HG03521 (cell line): ENCODE results near the gene ANKRD35.
A peak's percentile ranks its signal among the peaks of the same experiment; 100 is the strongest.
"Not testable (repeated sequence)": the region's sequence is repeated elsewhere in the genome, so short reads cannot be mapped to it uniquely, and the experiment has no call there.

Source experiments
- ATAC-seq: cut with Tn5 transposase; IDR thresholded peaks from one replicate; pipeline ENCODE4 v1.9.1; 2021; ENCODE audit warnings: mild to moderate bottlenecking, moderate library complexity; ENCODE audit not compliant: unreplicated experiment

ANKRD35 gene

DNA sequence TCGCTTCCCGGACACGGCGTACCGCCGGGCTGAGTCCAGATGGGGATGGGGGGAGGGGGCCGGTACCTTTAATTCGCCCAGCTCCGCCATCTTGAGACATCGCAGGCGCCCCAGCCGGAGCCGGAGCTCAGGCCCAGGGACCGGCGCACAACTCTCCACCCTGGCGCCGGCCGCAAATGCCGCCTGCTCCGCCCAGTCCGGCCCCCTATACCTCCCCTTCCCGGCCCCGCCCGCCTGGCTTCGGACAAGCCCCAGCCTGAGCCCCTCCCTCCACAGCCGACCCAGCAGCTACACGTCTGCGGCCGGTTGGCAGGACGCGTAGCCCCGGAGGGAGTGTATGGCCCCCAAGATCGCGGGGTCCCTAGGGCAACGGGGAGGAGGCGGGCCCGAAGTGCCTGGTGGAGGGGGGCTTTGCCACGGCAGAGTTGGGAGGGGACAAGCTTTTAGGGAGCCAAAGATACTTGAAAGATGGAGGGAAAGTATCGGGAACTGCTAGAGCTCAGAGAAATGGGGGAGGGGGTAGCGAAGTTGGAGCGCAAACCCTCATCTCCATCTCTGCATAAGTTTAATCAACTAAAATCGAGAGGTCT is 26.7 kb downstream of the ANKRD35 start, which contains the start of gene PIAS3:
Gene PIAS3 (minus strand): TSS at position 181 of the 590 bp plus-strand sequence. CDS start 91 bp downstream, at position 90.
- peak; percentile 89 for ATAC-seq

DNA sequence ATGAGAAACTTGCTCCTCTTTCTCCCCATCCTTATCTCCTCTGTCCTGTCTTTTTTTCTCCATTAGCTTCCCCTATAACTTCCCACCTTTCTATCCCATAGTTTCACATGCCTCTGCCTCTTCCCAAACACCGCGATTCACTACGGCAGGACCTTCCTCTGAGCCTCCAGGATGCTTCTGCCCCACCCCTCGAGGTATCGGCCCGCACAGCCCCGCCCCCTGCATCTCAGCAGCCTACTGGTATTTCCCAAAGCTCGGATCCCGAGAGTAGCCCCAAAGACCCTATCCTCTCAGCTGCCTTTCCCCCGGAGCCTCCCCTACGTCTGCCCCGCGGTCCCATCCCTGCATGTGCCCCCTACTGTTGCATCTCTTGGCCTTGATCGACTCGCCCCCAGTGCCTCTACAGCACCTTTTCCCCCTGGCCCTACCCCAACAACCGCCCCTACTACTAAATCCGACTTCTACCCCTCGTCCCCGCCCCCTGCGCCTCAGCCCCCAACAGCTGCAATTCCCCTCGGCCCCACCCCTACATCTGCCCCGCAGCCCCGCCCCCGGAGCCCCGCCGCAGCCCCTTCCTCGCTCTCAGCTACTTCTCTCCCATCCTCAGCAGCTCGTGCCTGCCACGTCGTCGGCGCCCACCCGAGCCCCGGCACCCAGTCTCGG is 27.3 kb downstream of the ANKRD35 start:
- no peak for ATAC-seq

DNA sequence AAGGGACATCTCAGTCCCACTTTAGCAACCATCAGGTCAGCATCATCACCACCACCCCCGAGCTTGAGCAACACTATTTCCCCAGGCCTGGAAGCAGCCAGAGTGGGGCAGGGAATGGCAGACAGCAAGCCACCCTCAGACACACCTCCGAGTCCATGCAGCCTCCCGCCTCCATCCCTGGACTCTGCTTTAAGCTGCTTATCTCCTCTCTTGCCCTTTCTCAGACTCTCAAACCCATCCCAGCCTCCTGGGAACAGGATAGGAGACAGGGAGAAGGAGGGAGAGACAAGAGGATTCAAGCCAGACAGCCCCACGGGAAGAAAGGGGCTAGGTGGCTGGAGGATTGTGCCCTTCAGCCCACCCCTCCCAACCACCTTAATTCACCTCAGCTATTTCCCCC is 28.5 kb downstream of the ANKRD35 start:
- no peak for ATAC-seq

DNA sequence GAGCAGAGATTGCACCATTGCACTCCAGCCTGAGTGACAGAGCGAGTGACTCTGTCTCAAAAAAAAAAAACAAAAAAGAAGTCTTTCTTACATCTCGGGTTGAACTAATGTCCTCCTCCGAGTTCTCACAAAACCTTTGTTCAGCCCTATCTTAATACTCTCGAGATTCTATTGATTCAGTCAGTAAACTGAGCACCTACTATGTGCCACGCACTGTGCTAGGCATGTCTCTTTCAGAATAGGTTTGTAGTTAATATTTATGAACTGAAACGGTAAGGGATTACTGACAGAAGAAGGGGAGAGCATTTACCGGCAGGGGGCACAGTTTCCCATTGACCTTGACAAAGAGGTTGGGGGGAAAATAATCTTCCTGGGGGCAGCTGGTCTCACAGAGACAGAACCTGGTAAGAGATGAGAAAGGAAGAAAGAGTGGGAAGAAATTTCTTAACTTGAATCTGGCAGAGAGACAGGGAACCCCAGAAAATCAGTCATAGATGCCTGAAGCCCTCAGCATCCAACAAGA is 30.2 kb downstream of the ANKRD35 start:
- ATAC-seq, result no peak

DNA sequence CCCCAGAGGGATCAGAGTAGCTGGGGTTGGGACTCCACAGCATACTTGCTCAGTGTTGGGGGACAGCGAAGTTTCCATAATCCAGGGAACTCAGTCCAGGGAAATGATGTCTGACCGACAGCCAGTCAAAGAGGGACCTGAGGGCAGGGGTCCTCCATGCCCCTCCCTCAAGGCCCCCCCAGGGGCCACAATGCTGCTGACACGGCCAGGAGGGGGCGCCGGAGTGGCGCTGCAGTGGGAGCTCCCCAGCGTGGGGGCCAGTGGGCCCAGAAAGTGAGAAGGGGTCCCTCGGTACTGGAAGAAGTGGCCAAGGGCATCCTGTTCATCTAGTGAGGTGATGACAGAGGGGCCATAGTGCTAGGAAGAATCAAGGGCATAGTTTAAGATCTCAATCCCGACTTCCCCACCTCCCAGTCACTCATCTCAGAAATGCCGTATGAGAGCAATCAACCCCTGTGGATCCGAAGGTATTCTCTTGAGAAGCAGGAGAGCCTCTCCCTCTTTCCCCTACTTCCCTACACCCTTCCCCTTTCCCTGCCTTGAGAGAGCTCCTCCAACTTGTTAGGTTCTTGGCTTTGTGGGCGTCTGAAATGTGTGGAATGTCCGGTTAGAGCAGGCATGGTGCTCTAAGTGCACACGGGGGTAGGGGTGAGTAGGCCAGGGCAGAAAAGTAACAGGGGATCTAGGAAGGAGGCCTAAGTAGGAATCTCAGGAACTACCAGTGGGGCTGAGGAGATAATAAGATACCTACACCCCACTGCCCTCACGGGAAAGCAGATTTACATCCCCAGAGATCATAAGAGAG is 36.1 kb downstream of the ANKRD35 start:
- ATAC-seq, result no peak

DNA sequence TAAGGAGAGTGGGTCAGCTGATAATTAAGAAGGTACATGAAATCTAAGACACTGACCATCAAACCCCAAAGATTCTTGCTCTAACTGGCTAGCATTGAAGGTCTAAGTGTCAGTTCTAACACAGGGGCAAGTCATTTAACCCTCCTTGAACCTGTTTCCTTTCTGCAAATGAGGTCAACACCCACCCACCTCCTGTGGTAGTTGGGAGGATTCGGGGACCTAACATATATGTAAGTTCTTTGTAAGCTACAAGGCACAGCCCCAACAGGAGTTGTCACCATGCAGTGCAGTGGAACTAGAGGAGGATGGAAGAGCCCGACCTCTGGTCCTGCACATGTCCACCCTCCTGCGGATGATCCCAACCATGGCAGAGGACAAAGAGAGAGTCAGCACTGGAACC is 37.8 kb downstream of the ANKRD35 start:
- ATAC-seq, result no peak

DNA sequence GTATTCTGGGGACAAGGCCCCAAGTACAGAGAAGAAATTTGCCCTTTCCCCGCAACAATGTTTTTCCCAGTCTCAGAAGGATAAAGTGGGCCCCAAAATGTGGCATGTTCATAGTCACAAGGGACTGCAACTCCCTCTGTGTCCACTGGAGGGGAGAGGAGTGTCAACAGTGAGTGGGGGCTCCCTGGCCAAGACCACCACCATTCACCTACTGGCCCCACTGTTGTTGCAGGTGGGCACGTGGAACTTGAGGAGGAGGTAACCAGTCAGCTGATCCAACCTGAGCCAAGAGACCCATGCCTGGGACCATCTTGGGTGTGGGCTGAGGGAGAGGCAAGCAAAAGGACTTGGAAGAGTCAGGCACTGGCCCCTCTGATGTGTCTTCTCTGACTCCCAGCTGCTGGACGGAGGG is 39.5 kb downstream of the ANKRD35 start:
- no peak for ATAC-seq

DNA sequence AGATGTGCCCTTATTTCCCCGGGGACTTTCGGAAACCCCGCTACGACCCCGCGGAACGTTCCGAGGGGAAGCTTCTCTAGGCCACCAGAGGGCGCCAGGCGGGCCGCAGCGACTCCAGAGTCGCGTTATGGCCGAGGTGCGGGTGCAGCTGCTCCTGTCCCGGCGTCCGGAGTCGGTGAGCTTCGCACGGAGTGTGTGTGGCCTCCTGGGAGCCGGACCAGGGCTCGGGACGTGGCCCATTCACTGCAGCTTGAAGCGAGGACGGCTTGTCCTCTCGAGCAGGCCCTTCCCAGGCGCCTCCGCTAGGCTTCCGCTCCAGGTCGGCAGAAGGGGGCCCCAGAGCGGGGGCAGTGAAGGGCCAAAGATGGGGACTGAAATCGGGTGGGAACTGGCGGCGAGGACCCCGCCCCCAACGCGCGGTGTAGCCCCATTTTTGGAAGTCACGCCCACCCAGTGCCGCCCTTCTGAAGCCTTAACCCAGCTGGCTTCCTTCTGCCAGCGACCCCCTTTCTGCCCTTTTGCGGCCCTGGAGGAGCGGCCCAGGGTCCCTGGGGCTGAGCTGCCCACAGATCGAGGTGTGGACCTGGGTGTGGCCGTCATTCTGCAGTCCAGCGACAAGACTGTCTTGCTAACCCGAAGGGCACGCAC is 40.0 kb downstream of the ANKRD35 start, which contains the start of gene NUDT17:
Gene NUDT17 (plus strand): TSS at position 117 of the 648 bp plus-strand sequence. CDS start 11 bp downstream, at position 128.
- ATAC-seq, result peak; percentile 45

DNA sequence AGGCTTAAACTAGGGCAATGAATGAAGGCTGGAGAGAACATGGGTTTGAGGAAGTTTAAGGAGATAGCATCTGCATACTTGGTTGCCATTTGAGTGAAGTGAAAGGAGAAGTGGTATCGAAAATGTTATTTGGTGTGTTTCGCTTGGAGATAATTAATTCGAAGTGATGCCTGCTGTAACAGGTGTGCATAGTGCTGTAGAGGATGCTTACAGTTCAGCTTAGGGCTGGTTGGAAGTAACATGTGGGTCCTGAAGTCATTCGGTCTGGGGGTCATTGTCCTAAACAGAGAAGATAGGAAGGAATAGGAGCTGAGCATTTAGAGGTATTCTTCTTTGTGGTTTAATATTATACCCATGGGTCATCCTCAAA is 40.5 kb downstream of the ANKRD35 start:
- ATAC-seq, result peak; percentile 75

DNA sequence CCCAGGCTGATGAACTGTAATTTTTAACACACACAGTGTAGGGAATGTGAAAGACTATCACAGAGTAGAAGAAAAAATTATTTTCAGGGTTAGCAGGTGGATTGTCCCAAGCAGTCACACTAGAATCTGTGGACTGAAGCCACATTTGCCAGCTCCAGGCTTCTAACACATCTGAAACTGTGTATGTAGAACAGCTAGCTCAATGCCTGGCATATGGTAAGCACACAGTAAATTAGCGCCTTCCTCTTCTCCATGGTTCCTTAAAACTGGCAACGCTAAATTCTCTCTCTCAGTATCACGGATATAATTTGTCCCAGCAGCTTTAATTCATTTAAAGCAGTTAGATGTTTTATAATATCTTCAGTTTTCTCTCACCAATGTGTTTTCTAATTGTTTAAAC is 42.6 kb downstream of the ANKRD35 start:
- no peak for ATAC-seq

DNA sequence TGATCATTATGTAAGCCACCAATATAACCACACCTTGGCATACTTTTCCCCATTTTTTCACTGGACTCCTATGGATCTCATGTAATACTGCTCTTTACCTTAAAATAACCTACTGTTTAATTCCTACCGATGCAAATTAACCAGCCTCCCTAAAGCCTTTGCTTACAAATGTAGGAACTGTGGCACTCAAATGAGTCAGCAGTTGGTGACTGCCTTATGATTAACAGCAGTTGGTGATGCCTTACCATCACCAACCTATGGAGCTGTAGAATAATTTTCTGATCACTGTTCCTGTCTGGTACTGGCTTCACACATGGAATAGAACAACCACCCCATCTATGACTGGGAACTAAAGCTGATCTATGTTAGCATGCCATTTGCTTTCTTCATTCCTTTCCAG is 48.0 kb downstream of the ANKRD35 start:
- ATAC-seq, result no peak

DNA sequence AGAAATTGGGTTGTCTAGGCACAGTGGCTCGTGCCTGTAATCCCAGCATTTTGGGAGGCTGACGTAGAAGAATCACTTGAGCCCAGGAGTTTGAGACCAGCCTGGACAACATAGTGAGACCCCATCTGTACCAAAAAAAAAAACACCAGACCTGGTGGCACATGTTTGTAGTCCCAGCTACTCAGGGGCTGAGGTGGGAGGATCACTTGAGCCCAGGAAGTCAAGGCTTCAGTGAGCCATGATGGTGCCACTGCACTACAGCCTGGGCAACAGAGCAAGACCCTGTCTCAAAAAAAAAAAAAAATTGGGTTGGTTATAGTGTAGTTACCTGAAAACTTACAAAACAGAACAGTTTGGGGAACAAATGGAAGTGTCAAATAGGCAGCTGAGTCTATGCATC is 54.9 kb downstream of the ANKRD35 start:
- not testable (repeated sequence) for ATAC-seq

DNA sequence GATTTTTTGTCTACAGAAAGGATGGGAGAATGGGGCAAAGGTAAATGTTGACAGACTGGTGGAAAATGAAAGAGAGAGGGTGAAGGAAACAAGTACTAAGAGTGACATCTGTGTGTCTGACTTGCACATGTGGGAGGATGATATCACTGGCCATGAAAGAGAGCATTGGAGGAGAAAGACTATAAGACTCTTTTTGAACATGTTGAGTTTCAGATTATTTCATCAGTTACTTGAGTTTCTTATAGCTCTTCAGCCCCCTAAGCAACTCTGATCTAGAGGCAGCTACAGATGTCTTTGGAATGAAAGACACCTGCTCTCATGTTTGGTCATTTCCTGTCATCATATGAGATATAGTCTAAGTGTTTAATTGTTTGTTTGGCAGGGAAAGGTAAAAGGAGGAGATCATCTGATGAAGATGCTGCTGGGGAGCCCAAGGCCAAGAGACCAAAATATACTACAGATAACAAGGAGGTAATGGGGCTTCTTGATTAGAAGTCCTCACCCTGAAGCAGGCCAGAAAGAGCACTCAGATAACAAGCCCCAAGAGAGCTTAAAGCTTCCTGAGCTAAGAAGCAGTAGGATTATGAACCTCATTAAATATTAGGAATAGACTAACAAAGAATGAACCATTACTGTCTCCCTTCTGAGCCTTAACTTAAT is 57.2 kb downstream of the ANKRD35 start:
- no peak for ATAC-seq

DNA sequence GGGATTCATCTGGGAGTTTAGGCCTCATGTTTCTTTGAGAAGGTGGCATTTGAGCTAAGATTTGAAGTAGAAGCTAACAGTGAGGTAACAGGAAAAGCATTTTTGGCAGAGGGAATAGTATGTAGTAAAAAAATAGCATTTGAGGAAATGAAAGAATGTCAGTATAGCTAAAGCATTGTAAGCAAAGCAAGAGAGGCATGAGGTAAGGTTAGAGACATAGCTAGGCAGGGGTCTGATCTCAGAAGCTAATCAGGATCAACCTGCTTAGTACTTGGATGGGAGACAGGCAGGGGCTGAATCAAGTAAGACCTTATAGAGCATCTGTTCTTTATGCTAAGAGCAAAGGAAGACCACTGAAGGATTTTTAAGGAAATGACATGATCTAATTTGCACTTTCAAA is 57.7 kb downstream of the ANKRD35 start:
- no peak for ATAC-seq

DNA sequence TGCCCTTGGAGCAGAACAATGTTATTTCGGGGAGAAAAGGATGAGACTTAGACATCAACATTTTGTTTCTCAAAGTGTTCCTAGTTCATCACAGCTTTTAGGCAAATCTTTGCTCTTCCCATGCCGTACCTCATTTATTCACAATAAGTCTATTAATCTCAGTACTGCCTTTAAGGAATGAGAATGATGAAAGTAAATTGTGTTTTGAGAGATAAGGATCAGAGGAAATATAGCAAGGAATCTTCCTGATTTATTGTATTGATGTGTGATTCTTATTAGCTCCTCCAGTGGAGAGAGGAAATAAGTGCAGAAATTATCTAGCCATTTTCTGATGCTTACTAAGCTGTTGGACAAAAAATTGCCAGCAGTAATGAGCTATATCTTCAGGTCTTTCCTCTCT is 59.6 kb downstream of the ANKRD35 start:
- ATAC-seq, result no peak

DNA sequence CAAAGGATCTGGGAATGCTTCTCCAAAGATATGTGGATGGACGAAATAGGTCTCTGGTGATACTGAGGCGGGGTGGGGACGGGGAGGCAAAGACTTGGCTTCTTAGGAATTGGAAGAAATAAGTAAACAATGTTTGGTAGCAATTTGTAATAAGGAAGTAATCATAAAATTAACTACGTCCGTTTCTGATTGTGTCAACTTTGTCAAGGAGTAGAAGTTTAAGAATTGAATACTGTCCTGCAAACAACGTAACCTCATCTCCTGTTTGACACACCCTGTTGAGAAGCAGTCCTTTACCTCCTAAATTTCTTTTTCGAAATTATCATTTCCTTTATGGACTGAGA is 61.2 kb downstream of the ANKRD35 start:
- ATAC-seq, result no peak

DNA sequence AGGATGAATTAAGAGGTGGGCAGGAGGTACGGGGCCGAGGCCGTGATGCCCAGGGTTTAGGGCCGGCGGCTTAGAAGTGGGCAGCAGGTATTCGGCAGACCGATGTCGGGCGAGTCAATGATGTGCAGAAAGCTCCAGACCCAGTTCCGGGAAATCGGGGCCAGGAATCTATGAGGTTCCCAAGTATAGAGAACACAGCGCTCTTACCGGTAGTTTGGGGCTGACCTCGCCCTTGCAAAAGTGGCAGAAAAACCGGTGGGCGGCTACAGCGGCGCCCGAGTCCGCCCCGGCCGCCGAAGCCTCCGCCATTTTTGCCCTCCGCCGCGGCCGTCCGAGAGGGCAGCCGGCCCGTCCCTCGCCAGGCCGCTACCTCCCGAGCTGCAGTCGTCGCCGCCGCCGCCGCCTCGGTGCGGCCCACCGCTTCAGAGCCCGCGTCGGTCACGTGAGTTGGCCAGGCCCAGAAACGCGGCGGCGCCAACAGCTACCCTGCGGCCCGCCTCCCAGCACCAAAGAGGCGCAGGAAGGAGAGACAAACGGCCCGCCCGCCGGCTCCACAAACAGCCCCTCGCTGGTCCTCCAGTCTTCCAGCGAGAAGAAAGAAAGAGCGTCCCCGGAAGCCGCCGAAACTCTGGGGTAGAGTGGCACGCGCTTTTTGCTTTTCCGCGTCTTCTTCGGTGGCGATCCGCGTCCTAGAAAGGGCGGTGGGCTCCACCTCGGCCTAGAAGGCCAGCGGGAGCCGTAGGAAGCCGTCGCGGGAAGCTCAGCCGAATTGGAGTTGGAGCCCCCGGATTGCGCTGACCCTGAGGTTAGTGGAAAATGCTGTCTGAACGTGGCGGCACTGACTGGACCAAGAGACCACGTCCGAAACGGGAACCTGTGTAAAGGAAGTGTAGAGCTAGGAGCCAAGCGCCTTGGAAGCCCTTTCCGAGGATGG is 61.8 kb downstream of the ANKRD35 start, which contains the start of the genes POLR3C and RNF115:
Gene POLR3C (plus strand): TSS at position 636 of the 934 bp plus-strand sequence. CDS start 1,577 bp downstream, outside the sequence.
Gene RNF115 (minus strand): TSS at position 531 of the 934 bp plus-strand sequence. CDS start 222 bp downstream, at position 309.
- ATAC-seq, result peak; percentile 85

DNA sequence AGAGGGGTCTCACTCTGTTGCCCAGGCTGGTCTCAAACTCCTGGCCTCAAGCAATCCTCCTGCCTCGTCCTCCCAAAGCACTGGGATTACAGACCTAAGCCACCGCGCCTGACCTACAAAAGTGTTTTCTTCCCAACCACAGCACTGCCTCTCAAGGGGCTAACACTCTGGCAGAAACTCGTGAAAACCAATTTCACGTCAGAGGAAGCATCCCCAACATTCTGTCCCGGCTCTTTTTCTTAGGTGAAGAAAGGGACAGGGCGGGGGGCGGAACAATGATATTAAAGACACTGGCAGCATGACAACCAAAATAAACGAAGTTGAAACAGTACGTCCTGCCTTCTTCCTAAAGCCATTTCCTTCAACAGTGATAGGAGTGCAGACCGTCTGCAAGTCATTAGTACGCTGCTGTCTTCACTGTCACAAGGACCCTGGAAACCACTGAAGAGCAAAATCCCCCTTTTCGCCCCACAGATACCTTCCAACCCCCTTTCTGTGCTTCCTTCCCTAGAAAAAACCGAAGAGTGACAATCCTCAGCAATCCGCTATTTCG is 62.8 kb downstream of the ANKRD35 start:
- not testable (repeated sequence) for ATAC-seq

DNA sequence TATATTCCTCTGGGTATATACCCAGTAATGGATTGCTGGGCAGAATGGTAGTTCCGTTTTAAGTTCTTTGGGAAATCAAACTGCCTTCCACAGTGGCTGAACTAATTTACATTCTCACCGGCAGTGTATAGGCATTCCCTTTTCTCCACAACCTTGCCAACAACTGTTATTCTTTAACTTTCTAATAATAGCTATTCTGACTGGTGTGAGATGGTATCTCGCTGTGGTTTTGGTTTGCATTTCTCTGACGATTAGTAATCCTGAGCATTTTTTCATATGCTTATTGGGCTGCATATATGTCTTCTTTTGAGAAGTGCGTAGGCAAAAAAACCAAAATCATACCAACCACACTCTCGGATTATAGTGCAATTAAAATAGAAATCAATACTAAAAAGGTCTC is 67.6 kb downstream of the ANKRD35 start:
- not testable (repeated sequence) for ATAC-seq
